ENCODE measurements around the gene ERC2. TPM values are rescaled to one million over a fixed set of nuclear protein-coding genes. Genes with fewer than 3 reads are reported as not detected.

ERC2 gene
- total and polyA plus RNA-seq, 9 donors: 1.2 to 9.4 (median 5.4) TPM

DNA sequence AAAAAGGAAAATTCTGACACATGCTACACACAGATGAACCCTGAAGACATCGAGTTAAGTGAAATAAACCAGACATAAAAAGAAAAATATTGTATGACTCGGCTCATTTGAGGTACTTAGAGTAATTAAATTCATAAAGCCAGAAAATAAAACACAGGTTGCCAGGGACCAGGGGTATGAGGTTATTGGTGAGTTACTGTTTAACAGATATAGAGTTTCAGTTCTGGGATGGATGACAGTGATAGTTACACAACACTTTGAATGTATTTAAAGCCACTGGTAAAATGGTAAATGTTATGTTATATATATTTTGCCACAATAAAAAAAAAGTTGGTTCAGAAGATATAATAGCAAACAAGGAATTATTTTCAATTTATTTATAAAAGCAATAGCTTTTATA lies 545.1 kb downstream of the ERC2 start:
- no peak overlapping the region for H3K27ac ChIP-seq

DNA sequence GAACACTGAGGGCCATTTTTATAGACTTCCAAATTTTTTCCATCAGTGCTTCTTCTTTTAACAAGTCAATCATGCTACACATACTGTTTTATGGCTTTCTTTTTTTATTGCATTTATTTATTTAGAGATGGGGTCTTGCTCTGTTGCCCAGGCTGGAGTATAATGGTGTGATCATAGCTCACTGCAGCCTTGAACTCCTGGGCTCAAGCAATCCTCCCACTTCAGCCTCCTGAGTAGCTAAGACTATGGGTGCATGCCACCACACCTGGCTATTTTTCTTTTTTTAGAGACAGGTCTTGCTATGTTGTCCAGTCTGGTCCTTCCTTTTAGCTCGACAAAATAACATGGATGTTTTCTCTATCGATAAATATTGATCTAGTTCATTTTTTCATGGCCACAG lies 555.4 kb downstream of the ERC2 start:
- Histone ChIP-seq H3K9me3 (no peaks in the 10 kb centered on the region), H3K4me1 (ENCODE audit: insufficient read depth) (no peaks in the 10 kb centered on the region), H3K4me3 (no peak overlapping the region), H3K27me3 (no peaks in the 10 kb centered on the region), H3K27ac (no peak overlapping the region), H3K36me3 (no peaks in the 10 kb centered on the region)
- no peak for DNase-seq
- 97 to 99% (median 99%) methylated on average over 2 of the region's 2 CpGs for WGBS, 3 donors
- TF ChIP-seq CTCF (IDR thresholded peaks at IDR 0.05) (no peak), EP300 (IDR thresholded peaks at IDR 0.05) (no peak), POLR2A (IDR thresholded peaks at IDR 0.05) (no peak)
- intact Hi-C loops (cut with DNase I): no loop called here

More for the DNA sequence above, 545.1 kb downstream of the ERC2 start:
- Histone ChIP-seq H3K9me3 (no peaks in the 10 kb centered on the region), H3K4me1 (ENCODE audit: insufficient read depth) (no peaks in the 10 kb centered on the region), H3K4me3 (no peak overlapping the region), H3K27me3 (no peaks in the 10 kb centered on the region), H3K36me3 (no peaks in the 10 kb centered on the region)
- DNase-seq: no peak
- TF ChIP-seq EP300 (IDR thresholded peaks at IDR 0.05) (no peak), POLR2A (IDR thresholded peaks at IDR 0.05) (no peak), CTCF (IDR thresholded peaks at IDR 0.05) (no peak)
- 80 to 90% (median 87%) methylated on average over 2 of the region's 2 CpGs for WGBS, 3 donors
- intact Hi-C loops (cut with DNase I): no loop called here

DNA sequence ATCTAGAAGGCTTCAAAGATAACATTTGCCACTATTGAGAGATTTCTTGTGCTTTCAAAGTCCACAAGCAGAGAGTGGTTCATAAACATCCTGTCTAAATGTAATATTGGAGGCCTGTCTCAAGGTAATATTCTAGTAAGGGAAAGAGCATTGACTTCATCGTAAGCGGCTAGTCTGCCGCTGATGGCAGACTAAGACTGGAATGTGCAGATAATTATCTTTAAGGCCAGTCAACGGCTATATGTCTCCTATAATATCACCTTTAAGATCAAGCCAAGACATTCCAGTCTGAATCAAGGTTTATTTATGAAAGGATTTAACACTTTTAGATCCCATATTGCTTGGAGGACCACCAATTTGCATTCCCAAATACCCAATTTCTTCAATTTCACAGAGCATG lies 557.0 kb downstream of the ERC2 start:
- Histone ChIP-seq H3K27ac (no peak overlapping the region), H3K27me3 (no peaks in the 10 kb centered on the region), H3K36me3 (no peaks in the 10 kb centered on the region), H3K4me1 (ENCODE audit: insufficient read depth) (no peaks in the 10 kb centered on the region), H3K9me3 (no peaks in the 10 kb centered on the region), H3K4me3 (no peak overlapping the region)
- TF ChIP-seq EP300 (IDR thresholded peaks at IDR 0.05) (no peak), POLR2A (IDR thresholded peaks at IDR 0.05) (no peak), CTCF (IDR thresholded peaks at IDR 0.05) (no peak)
- intact Hi-C loops (cut with DNase I): no loop called here
- WGBS, 3 donors: 74 to 87% (median 80%) methylated on average over 4 of the region's 4 CpGs
- DNase-seq: no peak

DNA sequence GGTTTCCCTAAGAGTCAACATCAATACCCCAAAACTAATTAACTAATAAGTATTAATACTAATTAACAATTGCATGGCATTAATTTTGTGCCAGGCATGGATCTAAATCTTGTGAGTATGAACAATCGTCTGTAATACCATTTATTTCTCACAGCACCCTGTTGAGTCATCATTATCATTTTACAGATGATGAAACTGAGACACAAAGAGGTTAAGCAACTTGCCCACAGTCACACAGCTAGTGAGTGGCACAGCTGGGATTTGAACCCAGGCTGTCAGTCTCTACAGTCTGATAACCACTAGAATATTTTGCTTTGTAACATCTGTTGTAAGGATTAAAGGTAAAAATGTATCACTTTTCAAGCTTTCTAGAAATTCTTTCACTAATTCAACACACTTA lies 557.7 kb downstream of the ERC2 start:
- WGBS, 3 donors: 74 to 85% (median 79%) methylated on average over 1 of the region's 1 CpG
- Histone ChIP-seq H3K9me3 (no peaks in the 10 kb centered on the region), H3K4me3 (no peak overlapping the region), H3K4me1 (ENCODE audit: insufficient read depth) (no peaks in the 10 kb centered on the region), H3K27ac (no peak overlapping the region), H3K27me3 (no peaks in the 10 kb centered on the region), H3K36me3 (no peaks in the 10 kb centered on the region)
- TF ChIP-seq POLR2A (IDR thresholded peaks at IDR 0.05) (no peak), EP300 (IDR thresholded peaks at IDR 0.05) (no peak), CTCF (IDR thresholded peaks at IDR 0.05) (no peak)
- DNase-seq: no peak
- intact Hi-C loops (cut with DNase I): no loop called here

DNA sequence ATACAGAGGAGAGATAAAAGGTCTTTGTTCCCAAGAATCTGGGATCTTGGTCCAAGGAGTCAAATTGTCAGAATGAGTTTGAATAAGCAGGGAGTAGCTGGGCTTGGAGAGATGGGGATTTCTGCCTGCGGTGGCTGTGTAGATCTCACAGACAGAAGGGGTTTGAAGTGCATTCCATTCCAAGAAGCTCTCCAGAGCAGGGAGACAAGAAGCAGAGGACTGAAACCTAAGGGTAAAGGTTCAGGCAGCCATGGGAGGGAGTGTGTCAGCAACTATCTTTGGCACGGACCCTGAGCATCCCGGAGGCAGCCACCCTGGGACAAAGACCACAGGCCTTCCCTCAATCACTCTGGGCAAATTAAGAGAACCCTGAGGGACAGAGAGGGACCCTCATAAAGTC lies 558.9 kb downstream of the ERC2 start:
- intact Hi-C loops (cut with DNase I): no loop called here
- Histone ChIP-seq H3K36me3 (no peaks in the 10 kb centered on the region), H3K4me1 (ENCODE audit: insufficient read depth) (no peaks in the 10 kb centered on the region), H3K9me3 (no peaks in the 10 kb centered on the region), H3K27me3 (no peaks in the 10 kb centered on the region), H3K27ac (no peak overlapping the region), H3K4me3 (no peak overlapping the region)
- 75 to 95% (median 92%) methylated on average over 3 of the region's 3 CpGs for WGBS, 3 donors
- TF ChIP-seq EP300 (IDR thresholded peaks at IDR 0.05): no peak
- TF ChIP-seq CTCF (IDR thresholded peaks at IDR 0.05): no peak
- no peak for TF ChIP-seq POLR2A (IDR thresholded peaks at IDR 0.05)
- no peak for DNase-seq

All from ovary (tissue), 9 donors.